Astrocyte (in vitro differentiated cells and primary cell): ENCODE measurements around the gene TRIM59. TPM values are rescaled to one million over a fixed set of nuclear protein-coding genes. Genes with fewer than 3 reads are reported as not detected.

Source experiments
- DNase-seq: peaks from one replicate; pipeline ENCODE4 v3.0.0-alpha.2; 2010; ENCODE audit warnings: low read depth
- FAIRE-seq: peaks from 2 replicates; lab custom pipeline; 2011; peaks lifted over from hg19 to GRCh38; lab: Jason Lieb, UNC
- H2AFZ ChIP-seq: 2 replicates; pipeline ENCODE4 v1.6.0; 2012; ENCODE audit warnings: low read depth, low read length, inconsistent platforms
- H3K27ac ChIP-seq: 2 replicates; pipeline ENCODE4 v1.5.1; 2011; ENCODE audit warnings: low read depth, low read length, inconsistent platforms
- H3K27me3 ChIP-seq: 2 replicates; pipeline ENCODE4 v1.6.0; 2011; ENCODE audit warnings: low read length, inconsistent platforms; ENCODE audit not compliant: insufficient read depth
- H3K36me3 ChIP-seq: 2 replicates; pipeline ENCODE4 v1.5.1; 2011; ENCODE audit warnings: low read length, inconsistent platforms; ENCODE audit not compliant: insufficient read depth
- H3K4me1 ChIP-seq: 2 replicates; pipeline ENCODE4 v1.5.1; 2011; ENCODE audit warnings: low read length, inconsistent platforms; ENCODE audit not compliant: insufficient read depth
- H3K4me2 ChIP-seq: 2 replicates; pipeline ENCODE4 v1.6.0; 2012; ENCODE audit warnings: low read length, inconsistent platforms
- H3K4me3 ChIP-seq: 2 replicates; pipeline ENCODE4 v1.5.1; 2011; ENCODE audit warnings: low read depth, mild to moderate bottlenecking, low read length, inconsistent platforms; ENCODE audit not compliant: insufficient read depth
- H3K79me2 ChIP-seq: 2 replicates; pipeline ENCODE4 v1.6.0; 2012; ENCODE audit warnings: mild to moderate bottlenecking, low read length, inconsistent platforms; ENCODE audit not compliant: insufficient read depth
- H3K9ac ChIP-seq: 2 replicates; pipeline ENCODE4 v1.6.0; 2012; ENCODE audit warnings: mild to moderate bottlenecking, low read length, inconsistent platforms
- H3K9me3 ChIP-seq: 2 replicates; pipeline ENCODE4 v1.5.1; 2012; ENCODE audit warnings: low read depth, mild to moderate bottlenecking, low read length, inconsistent platforms; ENCODE audit not compliant: insufficient read depth
- H4K20me1 ChIP-seq: 2 replicates; pipeline ENCODE4 v1.6.0; 2012; ENCODE audit warnings: low read length, inconsistent platforms; ENCODE audit not compliant: insufficient read depth
- H3K27ac Mint-ChIP-seq: one replicate; pipeline ENCODE4 v1.8.0; 2021; ENCODE audit warnings: mild to moderate bottlenecking, mixed read lengths; ENCODE audit not compliant: unreplicated experiment
- H3K27me3 Mint-ChIP-seq: one replicate; pipeline ENCODE4 v1.8.0; 2021; ENCODE audit warnings: low read depth, mixed read lengths; ENCODE audit not compliant: unreplicated experiment
- H3K36me3 Mint-ChIP-seq: one replicate; pipeline ENCODE4 v1.8.0; 2021; ENCODE audit warnings: low read depth, mixed read lengths; ENCODE audit not compliant: unreplicated experiment
- H3K4me1 Mint-ChIP-seq: one replicate; pipeline ENCODE4 v1.8.0; 2021; ENCODE audit warnings: low read depth, mixed read lengths; ENCODE audit not compliant: unreplicated experiment
- H3K4me3 Mint-ChIP-seq: one replicate; pipeline ENCODE4 v1.8.0; 2021; ENCODE audit warnings: mild to moderate bottlenecking, moderate library complexity, mixed read lengths; ENCODE audit not compliant: unreplicated experiment
- H3K9me3 Mint-ChIP-seq: one replicate; pipeline ENCODE4 v1.8.0; 2021; ENCODE audit warnings: mild to moderate bottlenecking, mixed read lengths; ENCODE audit not compliant: unreplicated experiment
- CTCF ChIP-seq: IDR thresholded peaks from 2 replicates; pipeline ENCODE4 v1.5.1; 2011; ENCODE audit warnings: low read depth, mild to moderate bottlenecking, inconsistent platforms, low read length, moderate library complexity; ENCODE audit not compliant: insufficient read depth
- EZH2 ChIP-seq: IDR thresholded peaks from 2 replicates; pipeline ENCODE4 v1.6.1; 2012; ENCODE audit warnings: mild to moderate bottlenecking, low read length, inconsistent platforms; ENCODE audit not compliant: insufficient read depth
- total RNA-seq: library from RNA; stranded (reverse); gene quantifications from 2 replicates; pipeline ENCODE4 v1.2.1, GENCODE V29; 2021

TRIM59 gene
- total RNA-seq, 1 donor from 2014 or later, result 20.6 TPM

DNA sequence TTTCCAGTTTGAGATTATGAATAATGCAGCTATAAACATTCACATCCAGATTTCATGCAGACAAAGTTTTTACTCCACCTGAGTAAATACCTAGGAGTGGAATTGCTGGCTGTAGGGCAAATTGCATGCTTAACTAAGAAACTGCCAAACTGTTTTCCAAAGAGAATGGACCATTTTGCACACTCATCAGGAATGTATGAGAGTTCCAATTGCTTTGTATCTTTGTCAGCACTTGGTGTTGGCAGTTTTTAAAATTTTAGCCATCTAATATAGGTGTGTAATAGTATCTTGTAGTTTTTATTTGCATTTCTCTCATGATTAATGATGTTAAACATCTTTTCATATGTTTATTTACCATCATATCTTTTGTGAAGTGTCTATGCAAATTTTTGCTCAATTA lies 40.6 kb upstream of the TRIM59 start:
- H3K36me3 ChIP-seq, result no peaks in the 10 kb centered on the region
- H3K27me3 Mint-ChIP-seq, result no peaks in the 10 kb centered on the region
- no peaks in the 10 kb centered on the region for H3K4me1 Mint-ChIP-seq
- FAIRE-seq, result no peak
- no peak overlapping the region for H3K4me2 ChIP-seq
- no peak overlapping the region for H3K27ac Mint-ChIP-seq
- peaks cover 4% of the 10 kb centered on the region for H3K4me1 ChIP-seq
- TF ChIP-seq CTCF, result no peak
- TF ChIP-seq EZH2, result no peak
- no peak overlapping the region for H3K4me3 Mint-ChIP-seq
- H4K20me1 ChIP-seq, result no peaks in the 10 kb centered on the region
- DNase-seq, result no peak
- no peak overlapping the region for H3K4me3 ChIP-seq
- H3K9ac ChIP-seq, result no peak overlapping the region
- no peaks in the 10 kb centered on the region for H3K9me3 ChIP-seq
- no peaks in the 10 kb centered on the region for H3K9me3 Mint-ChIP-seq
- H3K36me3 Mint-ChIP-seq, result peaks cover 4% of the 10 kb centered on the region
- no peaks in the 10 kb centered on the region for H3K27me3 ChIP-seq
- H3K79me2 ChIP-seq, result no peaks in the 10 kb centered on the region
- H2AFZ ChIP-seq, result no peak overlapping the region
- H3K27ac ChIP-seq, result no peak overlapping the region

DNA sequence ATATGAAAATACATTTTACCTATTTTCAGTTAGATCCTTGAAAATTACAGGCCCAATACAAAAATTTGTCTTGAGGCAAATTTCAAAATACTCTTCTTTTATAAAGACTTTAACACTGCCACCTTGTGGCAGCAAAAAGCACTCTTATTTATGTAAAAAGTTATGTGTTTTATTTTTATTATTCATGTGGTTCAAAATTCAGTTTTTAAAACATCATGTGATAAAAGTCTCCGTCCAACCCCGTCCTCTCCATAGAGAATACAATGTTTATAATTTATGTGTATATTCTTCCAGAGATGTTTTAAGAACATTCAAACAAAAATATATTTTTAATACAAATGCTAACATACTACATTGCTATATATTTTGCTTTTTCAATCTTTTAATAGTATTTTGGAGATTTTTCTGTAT lies 36.9 kb upstream of the TRIM59 start:
- no peak overlapping the region for H3K4me3 ChIP-seq
- TF ChIP-seq EZH2 (no peak), CTCF (peak; percentile 59)
- no peak overlapping the region for H3K27ac ChIP-seq
- H3K9me3 ChIP-seq, result no peaks in the 10 kb centered on the region
- no peak overlapping the region for H3K4me2 ChIP-seq
- Mint-ChIP-seq H3K36me3 (no peaks in the 10 kb centered on the region), H3K27ac (no peak overlapping the region), H3K4me1 (peaks cover 3% of the 10 kb centered on the region), H3K4me3 (no peak overlapping the region), H3K9me3 (no peaks in the 10 kb centered on the region), H3K27me3 (no peaks in the 10 kb centered on the region)
- H3K36me3 ChIP-seq, result no peaks in the 10 kb centered on the region
- no peaks in the 10 kb centered on the region for H3K27me3 ChIP-seq
- H2AFZ ChIP-seq, result no peak overlapping the region
- H4K20me1 ChIP-seq, result no peaks in the 10 kb centered on the region
- DNase-seq (no peak), FAIRE-seq (no peak)
- H3K9ac ChIP-seq, result no peak overlapping the region
- H3K79me2 ChIP-seq, result no peaks in the 10 kb centered on the region
- peaks cover 4% of the 10 kb centered on the region for H3K4me1 ChIP-seq

DNA sequence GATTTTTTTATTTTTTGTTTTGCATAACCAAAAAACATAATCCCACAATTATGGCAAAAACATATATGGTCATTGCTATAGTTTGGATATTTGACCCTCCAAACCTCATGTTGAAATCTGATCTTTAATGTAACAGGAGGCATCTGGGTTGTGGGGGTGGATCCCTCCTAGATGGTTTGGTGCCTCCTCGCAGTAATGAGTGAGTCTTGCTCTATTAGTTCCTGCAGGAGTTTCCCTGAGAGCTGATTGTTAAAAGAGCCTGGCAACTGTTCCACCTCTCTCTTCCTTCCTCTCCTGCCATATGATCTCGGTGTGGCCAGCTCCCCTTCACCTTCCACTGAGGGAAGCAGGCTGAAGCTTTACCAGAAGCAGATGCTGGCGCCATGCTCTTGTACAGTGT lies 33.2 kb upstream of the TRIM59 start:
- TF ChIP-seq CTCF (no peak), EZH2 (no peak)
- Mint-ChIP-seq H3K4me1 (peaks cover 14% of the 10 kb centered on the region), H3K27ac (no peak overlapping the region), H3K27me3 (no peaks in the 10 kb centered on the region), H3K4me3 (no peak overlapping the region), H3K36me3 (peaks cover 3% of the 10 kb centered on the region), H3K9me3 (no peaks in the 10 kb centered on the region)
- Histone ChIP-seq H3K9me3 (no peaks in the 10 kb centered on the region), H3K4me1 (peaks cover 8% of the 10 kb centered on the region), H4K20me1 (no peaks in the 10 kb centered on the region), H3K36me3 (no peaks in the 10 kb centered on the region), H3K4me2 (no peak overlapping the region), H2AFZ (no peak overlapping the region), H3K4me3 (no peak overlapping the region), H3K79me2 (no peaks in the 10 kb centered on the region), H3K27ac (no peak overlapping the region), H3K9ac (no peak overlapping the region), H3K27me3 (no peaks in the 10 kb centered on the region)
- FAIRE-seq, result no peak
- DNase-seq, result no peak
